HG03378 (cell line): ENCODE data around the gene CNTNAP2.

ENCODE experiments used
- ATAC-seq: cut with Tn5 transposase; IDR thresholded peaks from one replicate; pipeline ENCODE4 v1.9.1; 2021; ENCODE audit warnings: mild to moderate bottlenecking, moderate library complexity; ENCODE audit not compliant: unreplicated experiment

The CNTNAP2 gene

GRCh38 chr7:148210804-148211325 lies 2094.3 kb downstream of the CNTNAP2 start:
- ATAC-seq = no peak

- no peak for ATAC-seq
These were observed 2095.1 kb downstream of the CNTNAP2 start for GRCh38 chr7:148211740-148212151.

- ATAC-seq = no peak
These were observed 2096.1 kb downstream of the CNTNAP2 start for GRCh38 chr7:148212731-148213130.

GRCh38 chr7:148214101-148214500 lies 2097.5 kb downstream of the CNTNAP2 start:
- ATAC-seq = no peak

- peak; percentile 46 for ATAC-seq
These were observed 2102.0 kb downstream of the CNTNAP2 start for GRCh38 chr7:148218603-148219002.

- no peak for ATAC-seq
These were observed 2106.1 kb downstream of the CNTNAP2 start for GRCh38 chr7:148222721-148223120.

- no peak for ATAC-seq
These were observed 2106.6 kb downstream of the CNTNAP2 start for GRCh38 chr7:148223160-148223559.

- ATAC-seq = no peak
These were observed 2107.1 kb downstream of the CNTNAP2 start for GRCh38 chr7:148223738-148224137.

GRCh38 chr7:148230296-148230695 lies 2113.7 kb downstream of the CNTNAP2 start:
- ATAC-seq = no peak

GRCh38 chr7:148230883-148231282 lies 2114.3 kb downstream of the CNTNAP2 start:
- no peak for ATAC-seq

- no peak for ATAC-seq
These were observed 2116.2 kb downstream of the CNTNAP2 start for GRCh38 chr7:148232784-148233183.

- ATAC-seq = no peak
These were observed 2118.1 kb downstream of the CNTNAP2 start for GRCh38 chr7:148234715-148235114.

GRCh38 chr7:148238761-148239325 lies 2122.2 kb downstream of the CNTNAP2 start:
- no peak for ATAC-seq

- ATAC-seq = peak; percentile 21
These were observed 2125.2 kb downstream of the CNTNAP2 start for GRCh38 chr7:148241700-148242293.

- peak; percentile 92 for ATAC-seq
These were observed 2125.8 kb downstream of the CNTNAP2 start for GRCh38 chr7:148242294-148242821.

GRCh38 chr7:148245381-148245780 lies 2128.8 kb downstream of the CNTNAP2 start:
- no peak for ATAC-seq

GRCh38 chr7:148253629-148254028 lies 2137.0 kb downstream of the CNTNAP2 start:
- ATAC-seq = peak; percentile 84

- ATAC-seq = no peak
These were observed 2138.7 kb downstream of the CNTNAP2 start for GRCh38 chr7:148255333-148255732.

GRCh38 chr7:148256433-148256832 lies 2139.8 kb downstream of the CNTNAP2 start:
- no peak for ATAC-seq

GRCh38 chr7:148260599-148260998 lies 2144.0 kb downstream of the CNTNAP2 start:
- no peak for ATAC-seq

GRCh38 chr7:148261523-148261922 lies 2144.9 kb downstream of the CNTNAP2 start:
- ATAC-seq = no peak

GRCh38 chr7:148261996-148262688 lies 2145.5 kb downstream of the CNTNAP2 start:
- ATAC-seq = no peak
